OCI-LY1 (cell line): ENCODE measurements around the gene CEMIP2.

Source experiments
- EZH2 ChIP-seq: fragments of 200-600 bp; sonication (generic), shearing (Covaris generic); IDR thresholded peaks from 2 replicates; pipeline ENCODE4 v1.8.0; 2017; ENCODE audit warnings: borderline replicate concordance, mixed run types, mild to moderate bottlenecking, antibody characterized with exemption, low read length, moderate library complexity, mixed read lengths
- TF ChIP-seq, protein P1 (sequence below): fragments of 200-600 bp; sonication (generic), shearing (Covaris generic); IDR thresholded peaks from 2 replicates; pipeline ENCODE4 v1.5.1; 2017; ENCODE audit warnings: mild to moderate bottlenecking, antibody characterized with exemption, low read length, moderate library complexity, mixed read lengths

DNA sequence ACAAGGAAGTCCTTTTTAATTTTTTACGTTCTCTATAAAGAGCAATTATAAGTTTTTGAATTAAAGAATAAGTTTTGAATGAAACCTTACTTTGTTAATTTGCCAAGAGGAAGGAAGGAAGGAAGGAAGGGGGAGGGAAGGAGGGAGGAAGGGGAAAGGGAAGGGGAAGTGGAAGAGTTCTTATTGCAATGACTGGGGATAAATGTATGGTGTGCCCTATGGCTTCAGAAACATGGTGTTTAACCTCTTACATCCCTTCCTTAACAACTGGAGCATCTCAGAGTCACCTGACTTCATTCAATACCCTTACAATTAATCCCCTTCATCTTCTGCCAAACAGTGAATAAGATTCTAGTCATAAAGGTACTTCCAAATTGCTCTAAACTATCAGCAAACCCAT is 16.0 kb downstream of the CEMIP2 start:
- TF ChIP-seq, protein P1, sequence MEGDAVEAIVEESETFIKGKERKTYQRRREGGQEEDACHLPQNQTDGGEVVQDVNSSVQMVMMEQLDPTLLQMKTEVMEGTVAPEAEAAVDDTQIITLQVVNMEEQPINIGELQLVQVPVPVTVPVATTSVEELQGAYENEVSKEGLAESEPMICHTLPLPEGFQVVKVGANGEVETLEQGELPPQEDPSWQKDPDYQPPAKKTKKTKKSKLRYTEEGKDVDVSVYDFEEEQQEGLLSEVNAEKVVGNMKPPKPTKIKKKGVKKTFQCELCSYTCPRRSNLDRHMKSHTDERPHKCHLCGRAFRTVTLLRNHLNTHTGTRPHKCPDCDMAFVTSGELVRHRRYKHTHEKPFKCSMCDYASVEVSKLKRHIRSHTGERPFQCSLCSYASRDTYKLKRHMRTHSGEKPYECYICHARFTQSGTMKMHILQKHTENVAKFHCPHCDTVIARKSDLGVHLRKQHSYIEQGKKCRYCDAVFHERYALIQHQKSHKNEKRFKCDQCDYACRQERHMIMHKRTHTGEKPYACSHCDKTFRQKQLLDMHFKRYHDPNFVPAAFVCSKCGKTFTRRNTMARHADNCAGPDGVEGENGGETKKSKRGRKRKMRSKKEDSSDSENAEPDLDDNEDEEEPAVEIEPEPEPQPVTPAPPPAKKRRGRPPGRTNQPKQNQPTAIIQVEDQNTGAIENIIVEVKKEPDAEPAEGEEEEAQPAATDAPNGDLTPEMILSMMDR, result no peak
- TF ChIP-seq EZH2, result no peak
